IPS DF 6.9 (cell line): Measurements from ENCODE around the gene CAMTA1.

Source experiments
- DNase-seq: peaks from one replicate; pipeline ENCODE4 v3.0.0-alpha.2; 2013; ENCODE audit warnings: low read depth, low spot score
- H3K27ac ChIP-seq: one replicate; pipeline ENCODE4 v1.5.1; 2013; ENCODE audit warnings: low read length, control low read depth
- H3K27me3 ChIP-seq: 2 replicates; pipeline ENCODE4 v1.6.1; 2013; ENCODE audit warnings: mild to moderate bottlenecking, low read length; ENCODE audit not compliant: control insufficient read depth, insufficient read depth
- H3K36me3 ChIP-seq: 2 replicates; pipeline ENCODE4 v1.6.1; 2013; ENCODE audit warnings: low read length; ENCODE audit not compliant: control insufficient read depth, insufficient read depth
- H3K4me1 ChIP-seq: 2 replicates; pipeline ENCODE4 v1.6.1; 2013; ENCODE audit warnings: low read length; ENCODE audit not compliant: control insufficient read depth, insufficient read depth
- H3K4me3 ChIP-seq: 2 replicates; pipeline ENCODE4 v1.5.1; 2013; ENCODE audit warnings: mild to moderate bottlenecking, low read length
- H3K9me3 ChIP-seq: 2 replicates; pipeline ENCODE4 v1.6.1; 2013; ENCODE audit warnings: low read length, inconsistent platforms; ENCODE audit not compliant: control insufficient read depth, insufficient read depth
- WGBS: extraction: QIAGEN DNeasy Blood & Tissue Kit; methylation state at CpG from one replicate; pipeline ENCODE4 v1.1.7; 2013; ENCODE audit warnings: mixed read lengths, missing lambda C conversion rate; ENCODE audit not compliant: insufficient read length, insufficient coverage; 5-methylcytosine and 5-hydroxymethylcytosine counted together

The CAMTA1 gene

GRCh38 chr1:7579831-7580804 is 794.9 kb downstream of the CAMTA1 start:
- H3K27ac ChIP-seq: no peak overlapping the region
- no peaks in the 10 kb centered on the region for H3K36me3 ChIP-seq
- no peaks in the 10 kb centered on the region; the same call in 1 of the 2 replicates for H3K4me1 ChIP-seq
- no CpG with 5 or more reads among the region's 18 CpGs for WGBS
- no peaks in the 10 kb centered on the region for H3K27me3 ChIP-seq
- no peak for DNase-seq
- no peaks in the 10 kb centered on the region for H3K9me3 ChIP-seq
- no peak overlapping the region for H3K4me3 ChIP-seq

- Histone ChIP-seq H3K9me3 (no peaks in the 10 kb centered on the region), H3K36me3 (no peaks in the 10 kb centered on the region), H3K27ac (no peak overlapping the region), H3K4me3 (no peak overlapping the region), H3K27me3 (no peaks in the 10 kb centered on the region), H3K4me1 (no peaks in the 10 kb centered on the region; the same call in 1 of the 2 replicates)
- no peak for DNase-seq
- WGBS: no CpG with 5 or more reads among the region's 18 CpGs
These were observed 795.9 kb downstream of the CAMTA1 start for GRCh38 chr1:7580923-7581753.

DNA sequence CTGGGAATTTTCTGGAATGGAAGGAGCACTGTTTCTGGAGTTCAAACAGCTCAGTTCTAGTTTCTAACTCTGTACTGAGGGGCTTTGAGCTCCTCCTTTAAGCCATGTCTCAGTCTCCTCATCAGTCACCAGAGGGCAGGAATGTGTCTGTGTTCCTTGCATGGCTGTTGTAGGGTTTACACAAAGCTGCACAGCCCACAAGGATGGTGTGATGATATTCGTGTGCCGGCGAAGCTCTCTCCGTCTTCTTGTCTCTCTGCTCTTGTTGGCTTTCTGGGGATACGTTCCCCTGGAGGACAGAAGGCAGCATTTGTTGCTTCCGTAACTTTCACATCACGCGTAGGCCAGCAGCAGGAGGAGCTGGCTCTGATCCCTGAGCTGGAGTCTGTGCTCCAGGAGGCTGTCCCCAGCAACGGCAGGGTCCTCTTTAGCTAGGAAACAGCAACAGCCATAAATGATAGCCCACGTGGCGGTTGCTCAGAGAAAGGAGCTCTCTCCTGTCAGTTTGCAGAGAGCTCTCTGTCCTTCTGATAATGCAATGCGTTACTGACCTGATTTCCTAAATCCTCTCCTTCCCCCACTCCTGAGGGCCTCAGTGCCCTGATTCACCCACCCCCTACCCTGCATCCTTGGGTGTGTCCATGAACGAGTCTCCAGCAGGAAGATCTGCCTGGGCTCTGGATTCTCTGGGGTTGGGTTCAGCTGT is 796.7 kb downstream of the CAMTA1 start:
- no peaks in the 10 kb centered on the region; the same call in 1 of the 2 replicates for H3K4me1 ChIP-seq
- no peak overlapping the region for H3K4me3 ChIP-seq
- H3K27ac ChIP-seq: no peak overlapping the region
- H3K9me3 ChIP-seq: no peaks in the 10 kb centered on the region
- no peak for DNase-seq
- no CpG with 5 or more reads among the region's 13 CpGs for WGBS
- no peaks in the 10 kb centered on the region for H3K36me3 ChIP-seq
- H3K27me3 ChIP-seq: no peaks in the 10 kb centered on the region

DNA sequence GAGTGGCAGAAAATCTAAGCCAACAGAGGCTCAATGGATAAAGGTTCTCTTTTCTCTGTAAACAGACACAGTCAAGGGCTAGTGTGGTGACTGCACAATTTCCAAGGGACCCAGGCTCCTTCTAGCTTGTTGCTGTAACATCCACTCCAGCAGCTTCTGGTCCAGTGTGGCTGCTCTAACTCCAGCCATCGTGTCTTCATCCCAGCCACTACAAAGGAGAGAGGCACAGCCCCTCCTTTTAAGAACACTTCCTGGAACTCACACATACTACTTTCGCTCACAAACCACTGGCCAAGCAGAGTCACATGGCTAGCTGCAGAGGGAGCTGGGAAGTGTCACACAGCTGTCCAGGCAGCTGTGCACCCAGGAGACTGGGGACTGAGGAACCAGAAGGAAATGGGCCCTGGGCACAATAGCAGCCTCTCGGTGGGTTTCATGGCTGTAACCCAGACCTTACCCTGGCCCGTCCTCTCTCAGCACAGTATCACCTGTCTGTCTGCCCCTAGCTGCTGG is 797.3 kb downstream of the CAMTA1 start:
- H3K27me3 ChIP-seq: no peaks in the 10 kb centered on the region
- WGBS: no CpG with 5 or more reads among the region's 4 CpGs
- no peaks in the 10 kb centered on the region for H3K36me3 ChIP-seq
- no peak overlapping the region for H3K27ac ChIP-seq
- no peaks in the 10 kb centered on the region; the same call in 1 of the 2 replicates for H3K4me1 ChIP-seq
- H3K9me3 ChIP-seq: no peaks in the 10 kb centered on the region
- no peak overlapping the region for H3K4me3 ChIP-seq
- DNase-seq: no peak

- H3K27me3 ChIP-seq: no peaks in the 10 kb centered on the region
- H3K36me3 ChIP-seq: no peaks in the 10 kb centered on the region
- no peaks in the 10 kb centered on the region for H3K4me1 ChIP-seq
- H3K27ac ChIP-seq: no peak overlapping the region
- H3K9me3 ChIP-seq: no peaks in the 10 kb centered on the region
- H3K4me3 ChIP-seq: no peak overlapping the region
- no peak for DNase-seq
- WGBS: no CpG with 5 or more reads among the region's 15 CpGs
These were observed 798.2 kb downstream of the CAMTA1 start for GRCh38 chr1:7583291-7584096.

- H3K4me3 ChIP-seq: no peak overlapping the region
- no peaks in the 10 kb centered on the region for H3K36me3 ChIP-seq
- WGBS: no CpG with 5 or more reads among the region's 11 CpGs
- no peaks in the 10 kb centered on the region for H3K4me1 ChIP-seq
- H3K27ac ChIP-seq: no peak overlapping the region
- DNase-seq: no peak
- H3K9me3 ChIP-seq: no peaks in the 10 kb centered on the region
- no peaks in the 10 kb centered on the region for H3K27me3 ChIP-seq
These were observed 798.9 kb downstream of the CAMTA1 start for GRCh38 chr1:7584157-7584556.

DNA sequence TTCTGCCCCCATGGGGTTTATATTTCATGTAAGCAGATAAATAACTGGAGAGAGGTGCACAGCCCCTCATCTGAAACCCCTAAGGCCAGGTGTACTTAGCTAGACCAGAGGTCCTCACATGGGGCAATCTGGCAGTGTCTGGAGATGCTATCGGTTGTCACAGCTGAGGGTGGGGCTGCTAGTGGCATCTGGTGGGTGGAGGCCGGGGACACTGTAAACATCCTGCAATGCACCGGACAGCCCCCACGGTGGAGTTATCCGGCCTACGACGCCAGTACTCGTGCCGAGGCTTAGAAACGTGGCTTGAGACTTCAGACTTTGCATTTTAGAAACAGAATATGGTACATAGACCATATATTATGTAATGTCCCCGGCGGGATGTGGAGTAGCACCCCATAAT is 799.4 kb downstream of the CAMTA1 start:
- H3K27me3 ChIP-seq: no peaks in the 10 kb centered on the region
- H3K4me1 ChIP-seq: no peaks in the 10 kb centered on the region
- no peaks in the 10 kb centered on the region for H3K36me3 ChIP-seq
- no CpG with 5 or more reads among the region's 12 CpGs for WGBS
- H3K9me3 ChIP-seq: no peaks in the 10 kb centered on the region
- H3K27ac ChIP-seq: no peak overlapping the region
- no peak overlapping the region for H3K4me3 ChIP-seq
- DNase-seq: no peak

DNA sequence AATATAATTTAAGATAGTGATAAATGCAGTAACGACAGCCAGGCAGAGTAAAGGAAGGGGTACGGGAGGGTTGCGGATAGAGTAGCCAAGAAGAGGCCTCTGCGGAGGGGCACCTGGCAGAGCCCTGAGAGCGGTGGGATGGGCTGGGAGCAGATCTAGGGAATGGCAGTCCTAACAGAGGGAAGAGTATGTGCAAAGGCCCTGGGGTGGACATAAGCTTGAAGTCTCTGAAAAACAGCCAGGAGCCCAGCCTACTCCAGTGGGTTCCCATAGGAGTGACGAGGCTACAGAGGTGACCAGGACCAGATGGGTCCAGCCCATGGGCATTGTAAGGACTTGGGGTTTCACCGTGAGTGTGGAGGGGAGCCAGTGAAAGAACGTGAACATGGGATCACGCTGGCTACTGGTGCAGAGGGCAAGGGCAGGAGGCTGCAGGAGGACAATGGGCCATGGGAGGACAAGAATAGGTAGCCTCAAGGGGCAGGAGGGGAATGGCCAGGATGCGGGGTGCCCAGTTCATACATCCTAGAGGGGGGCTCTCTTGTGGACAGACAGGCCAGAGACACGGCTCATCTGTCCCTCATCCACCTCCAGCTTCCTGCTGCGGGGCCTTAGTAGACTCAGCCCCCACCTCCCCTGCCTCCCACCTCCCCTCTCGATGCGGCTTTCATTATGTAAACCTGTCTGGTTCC is 800.1 kb downstream of the CAMTA1 start:
- Histone ChIP-seq H3K4me1 (no peaks in the 10 kb centered on the region), H3K9me3 (no peaks in the 10 kb centered on the region), H3K27me3 (no peaks in the 10 kb centered on the region), H3K4me3 (no peak overlapping the region), H3K27ac (no peak overlapping the region), H3K36me3 (no peaks in the 10 kb centered on the region)
- no CpG with 5 or more reads among the region's 14 CpGs for WGBS
- no peak for DNase-seq
